Activated naive CD4-positive, alpha-beta T cell treated with anti-CD3 and anti-CD28 coated beads, Interleukin-2, amount 50 U/mL, for 72 hours (primary cell): ENCODE data around the gene NOC3L. TPM values are rescaled to one million over a fixed set of nuclear protein-coding genes. Genes with fewer than 3 reads are reported as not detected.

Source experiments
- ATAC-seq, 2 donors: fragments of 150-1000 bp; cut with Tn5 transposase; 2 replicates each; pipeline ENCODE4 v1.10.0; 2021; ENCODE audit warnings: mild to moderate bottlenecking in 2 of 2, moderate library complexity in 2 of 2
- DNase-seq, 2 donors: peaks; one replicate each; pipeline ENCODE4 v3.0.0; 2021 to 2022; ENCODE audit warnings: low spot score in 2 of 2
- H3K27ac Mint-ChIP-seq, 2 donors: one replicate each; pipeline ENCODE4 v1.8.0; 2022; ENCODE audit warnings: mild to moderate bottlenecking in 2 of 2, mixed read lengths in 2 of 2
- H3K36me3 Mint-ChIP-seq, 2 donors: one replicate each; pipeline ENCODE4 v1.8.0; 2022; ENCODE audit warnings: mixed read lengths in 2 of 2
- H3K9me3 Mint-ChIP-seq, 2 donors: one replicate each; pipeline ENCODE4 v1.8.0; 2022; ENCODE audit warnings: mixed read lengths in 2 of 2
- total RNA-seq, 2 donors: library from RNA; stranded (reverse); gene quantifications; one replicate each; pipeline ENCODE4 v1.2.3, GENCODE V29; 2022

The NOC3L gene
- total RNA-seq, 2 donors from 2014 or later = 27.0 to 44.3 TPM

DNA sequence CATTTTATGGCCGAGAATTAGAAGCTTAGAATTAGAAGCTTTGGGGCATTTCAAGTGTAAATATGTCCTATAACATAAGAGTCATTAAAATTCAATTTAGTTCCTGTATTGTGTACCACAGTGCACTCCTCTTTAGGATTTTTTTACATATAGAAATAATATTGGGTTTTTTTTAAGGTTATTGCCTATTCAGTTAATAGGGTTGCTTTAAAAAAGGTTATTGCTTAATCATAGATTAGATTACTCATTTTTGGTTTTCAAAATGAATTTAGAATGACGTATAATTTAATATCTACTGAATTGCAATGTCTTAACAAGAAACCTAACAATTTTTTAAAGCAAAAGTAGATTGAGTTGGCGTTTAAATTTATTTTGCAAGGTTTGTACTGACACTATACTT is 34.1 kb downstream of the NOC3L start:
- peaks cover 0 to 13% of the 10 kb centered on the region in 2 donors for H3K36me3 Mint-ChIP-seq
- H3K9me3 Mint-ChIP-seq = no peaks in the 10 kb centered on the region
- no peak overlapping the region for H3K27ac Mint-ChIP-seq
- DNase-seq (no peak), ATAC-seq (no peak)

DNA sequence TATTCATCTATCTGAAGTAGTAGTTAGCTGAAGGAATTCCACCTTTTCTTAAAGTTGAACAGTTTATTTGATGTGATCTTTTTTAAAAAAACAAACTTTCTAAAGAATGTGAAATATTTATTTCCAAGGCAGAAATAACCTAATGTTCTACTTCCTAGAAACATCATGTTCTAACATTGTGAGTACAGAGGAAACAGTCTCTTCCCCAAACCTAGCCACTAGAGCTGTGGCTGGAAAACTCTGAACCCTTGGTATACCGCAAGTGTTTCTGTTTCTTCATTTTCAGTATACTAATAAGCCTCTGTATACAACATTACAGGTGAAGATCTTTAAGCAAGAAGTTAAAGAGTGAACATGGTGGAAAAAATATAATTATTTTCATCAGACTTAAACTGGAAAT is 35.1 kb downstream of the NOC3L start:
- ATAC-seq (no peak), DNase-seq (no peak)
- Mint-ChIP-seq H3K36me3 (peaks cover 0 to 7% of the 10 kb centered on the region in 2 donors), H3K27ac (no peak overlapping the region), H3K9me3 (no peaks in the 10 kb centered on the region)

DNA sequence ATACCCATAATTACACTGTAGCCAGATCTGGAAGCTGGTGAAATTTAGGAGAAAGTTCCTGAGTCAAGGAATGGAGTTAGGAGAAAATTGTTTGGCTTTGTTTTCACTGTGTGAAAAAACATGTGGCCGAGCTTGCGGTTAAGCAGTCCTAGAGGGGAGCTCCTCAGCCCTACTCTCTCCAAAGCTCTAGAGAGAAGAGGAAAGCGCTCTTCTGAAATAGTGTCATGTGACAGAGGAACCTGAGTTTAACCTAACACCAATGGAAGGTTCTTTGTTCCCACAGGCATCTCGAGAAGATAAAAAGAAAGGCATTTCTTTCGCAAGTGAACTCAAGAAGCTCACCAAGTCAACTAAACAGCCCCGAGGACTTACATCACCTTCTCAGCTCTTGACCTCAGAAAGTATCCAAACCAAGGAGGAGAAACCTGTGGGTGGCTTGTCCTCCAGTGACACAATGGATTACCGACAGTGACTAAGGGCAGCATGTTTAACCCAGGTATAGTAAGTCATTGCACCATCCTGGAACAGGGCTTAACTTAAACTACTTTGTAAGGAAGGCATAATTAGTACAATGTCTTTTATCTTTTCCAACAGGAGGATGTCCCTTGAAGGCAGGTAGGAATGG is 38.0 kb downstream of the NOC3L start:
- Mint-ChIP-seq H3K27ac (peak overlapping the region; percentile 14 to 49), H3K9me3 (no peaks in the 10 kb centered on the region), H3K36me3 (peaks cover 0 to 7% of the 10 kb centered on the region in 2 donors)
- DNase-seq = no peak
- no peak for ATAC-seq

DNA sequence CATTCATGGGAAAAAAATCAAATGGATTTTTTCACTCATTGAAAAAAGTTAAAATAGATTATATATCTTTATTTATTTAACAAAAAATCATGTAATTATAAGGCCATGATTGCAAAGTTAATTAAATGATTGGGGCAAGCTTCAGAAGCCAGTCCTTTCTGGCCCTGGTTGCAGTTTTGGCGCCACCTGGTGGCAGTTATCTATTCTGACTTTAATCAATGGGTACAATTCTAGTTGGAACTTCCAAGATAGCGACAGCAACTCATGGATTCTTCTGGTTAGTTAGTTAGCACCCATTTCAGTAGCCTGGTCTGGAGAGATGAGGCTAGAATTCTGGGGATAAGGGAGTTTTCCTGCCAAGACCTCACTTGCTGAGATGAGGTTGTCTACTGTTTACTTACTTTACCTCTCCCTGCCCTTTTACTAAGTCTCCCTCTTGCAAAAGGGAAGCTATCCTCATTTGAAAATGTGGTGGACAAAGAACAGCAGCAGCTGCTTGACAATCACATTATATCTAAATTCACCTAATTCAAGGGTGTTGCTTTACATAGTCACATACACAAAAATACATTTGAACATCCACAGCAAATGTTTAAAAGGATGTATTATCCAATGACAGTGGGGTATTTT is 42.3 kb downstream of the NOC3L start:
- H3K36me3 Mint-ChIP-seq = no peaks in the 10 kb centered on the region
- no peaks in the 10 kb centered on the region for H3K9me3 Mint-ChIP-seq
- peak in 1 of 2 donors; percentile 68 for DNase-seq
- H3K27ac Mint-ChIP-seq = no peak overlapping the region
- ATAC-seq = peak; percentile 46 to 59

DNA sequence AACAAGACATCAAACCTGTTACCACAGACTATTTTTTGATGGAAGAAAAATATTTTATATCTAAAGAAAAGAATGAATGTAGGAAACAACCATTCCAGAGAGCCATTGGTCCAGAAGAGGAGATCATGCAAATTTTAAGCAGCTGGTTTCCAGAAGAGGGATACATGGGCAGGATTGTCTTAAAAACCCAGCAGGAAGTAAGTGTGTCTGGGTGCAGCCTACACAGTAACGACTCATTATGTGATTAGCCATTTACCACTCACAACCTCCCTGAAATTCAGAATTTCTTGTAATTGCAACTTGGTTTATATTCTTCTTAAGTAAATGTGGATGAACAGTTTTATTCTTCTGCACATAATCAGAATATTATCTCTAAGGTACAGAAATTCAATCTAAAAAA is 46.2 kb downstream of the NOC3L start:
- Mint-ChIP-seq H3K36me3 (no peaks in the 10 kb centered on the region), H3K27ac (no peak overlapping the region), H3K9me3 (no peaks in the 10 kb centered on the region)
- DNase-seq (no peak), ATAC-seq (no peak)

DNA sequence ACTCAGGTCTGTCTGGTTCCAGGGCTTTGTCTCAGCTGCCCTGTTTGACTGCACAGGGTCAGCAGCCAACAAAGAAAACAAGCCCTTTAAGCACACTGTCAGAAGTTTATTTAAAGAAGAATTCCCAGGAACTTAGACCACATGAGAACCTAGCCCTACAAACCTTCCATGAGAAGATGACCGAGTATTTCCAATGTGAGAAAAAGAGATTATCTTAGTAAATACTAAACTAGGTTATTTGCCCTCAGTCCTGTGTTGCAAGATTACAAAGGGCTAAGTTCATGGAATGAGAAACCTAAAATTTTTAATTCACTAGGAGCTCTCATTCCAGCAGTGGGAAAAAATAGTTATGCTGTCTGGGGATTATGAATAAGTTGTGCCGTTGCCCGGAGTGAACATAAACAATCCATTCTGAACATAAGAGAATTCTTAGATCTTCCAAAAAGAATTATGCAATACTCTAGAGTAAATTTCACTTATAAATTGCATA is 46.7 kb downstream of the NOC3L start:
- H3K36me3 Mint-ChIP-seq = no peaks in the 10 kb centered on the region
- no peak overlapping the region for H3K27ac Mint-ChIP-seq
- no peak for ATAC-seq
- no peak for DNase-seq
- H3K9me3 Mint-ChIP-seq = no peaks in the 10 kb centered on the region

DNA sequence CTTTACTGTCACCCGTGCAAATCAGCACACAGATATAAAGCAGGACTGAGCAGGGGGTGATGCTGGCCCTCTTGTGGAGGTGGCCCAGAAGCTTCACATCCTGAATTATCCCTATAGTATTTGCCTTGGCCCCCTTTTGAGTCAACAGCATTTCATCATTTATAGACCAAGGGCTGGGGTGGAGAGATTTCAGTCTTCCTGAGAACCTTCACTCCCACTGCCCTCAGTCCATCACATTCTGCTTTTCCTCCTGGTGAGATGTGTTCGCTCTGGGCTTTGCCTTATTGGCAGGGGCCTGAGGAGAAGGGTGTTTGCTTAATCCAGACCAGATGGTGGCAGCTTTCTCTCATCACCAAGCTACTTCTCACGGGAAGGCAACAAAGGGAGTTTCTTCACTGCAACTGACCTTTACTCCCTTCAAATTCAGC is 47.7 kb downstream of the NOC3L start:
- Mint-ChIP-seq H3K9me3 (no peaks in the 10 kb centered on the region), H3K27ac (no peak overlapping the region), H3K36me3 (no peaks in the 10 kb centered on the region)
- DNase-seq = no peak
- no peak for ATAC-seq

DNA sequence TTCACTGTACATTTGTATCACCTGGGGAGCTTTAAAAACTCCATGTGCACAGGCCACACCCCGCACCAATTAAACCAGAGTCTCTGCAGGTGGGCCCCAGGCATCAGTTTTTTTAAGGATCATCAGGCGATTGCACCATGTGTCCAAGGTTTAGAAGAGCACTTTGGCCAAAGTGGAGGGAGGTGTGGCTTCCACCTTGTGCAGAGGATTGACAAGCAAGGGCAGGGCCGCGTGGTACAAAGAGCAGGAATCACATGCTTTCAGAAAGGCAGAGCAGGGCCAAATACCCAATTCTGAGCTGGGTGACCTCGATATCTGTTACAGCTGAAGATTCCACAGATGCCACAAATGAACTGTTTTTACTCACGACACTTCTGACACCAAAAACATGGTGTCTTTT is 52.4 kb downstream of the NOC3L start:
- DNase-seq (no peak), ATAC-seq (no peak)
- Mint-ChIP-seq H3K36me3 (no peaks in the 10 kb centered on the region), H3K27ac (no peak overlapping the region), H3K9me3 (no peaks in the 10 kb centered on the region)

DNA sequence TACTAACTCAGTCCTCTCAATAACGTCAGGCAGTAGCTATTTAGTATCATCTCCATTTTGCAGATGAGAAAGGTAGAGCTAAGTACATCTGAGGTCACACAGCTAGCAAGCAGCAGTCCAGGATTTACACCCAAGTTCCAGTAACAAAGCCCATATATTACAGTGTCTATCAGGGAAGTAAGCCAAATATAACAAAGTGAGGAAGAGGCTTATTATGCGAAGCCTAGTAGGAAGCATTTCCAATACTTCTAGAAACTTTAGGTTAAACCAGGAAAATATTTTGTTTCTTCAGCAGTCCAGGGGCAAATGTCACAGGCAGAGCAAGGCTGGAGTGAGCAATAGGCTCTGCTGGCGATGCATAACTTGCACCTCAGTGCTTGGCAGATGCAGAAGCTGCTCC is 53.9 kb downstream of the NOC3L start:
- no peak for DNase-seq
- no peaks in the 10 kb centered on the region for H3K9me3 Mint-ChIP-seq
- H3K27ac Mint-ChIP-seq = no peak overlapping the region

DNA sequence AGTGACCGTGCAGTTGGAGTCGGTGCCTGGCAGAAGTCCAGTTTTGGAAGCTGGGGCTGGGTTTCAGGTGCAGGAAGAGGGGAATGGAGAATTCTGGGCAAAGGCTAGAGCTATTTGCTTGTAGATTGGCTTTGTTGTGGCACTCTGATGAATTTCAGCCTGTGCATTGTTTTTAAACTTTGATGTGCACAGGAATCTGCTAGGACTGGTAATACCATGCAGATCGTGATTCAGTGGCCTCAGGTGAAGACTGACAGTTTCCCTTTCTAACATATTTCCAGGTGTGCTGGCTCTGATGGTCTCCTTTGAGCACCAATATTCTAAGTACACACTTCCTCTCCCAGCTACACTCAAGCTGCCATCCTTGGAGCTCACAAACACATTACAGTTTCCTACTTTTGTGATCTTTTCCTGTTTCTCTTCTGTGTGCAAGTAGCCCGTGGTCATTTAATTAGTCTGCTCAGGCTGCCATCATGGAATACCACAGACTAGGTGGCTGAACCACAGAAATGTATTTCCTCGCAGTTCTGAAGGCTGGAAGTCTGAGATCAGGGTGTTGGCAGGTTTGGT is 55.6 kb downstream of the NOC3L start:
- no peak for ATAC-seq
- Mint-ChIP-seq H3K27ac (no peak overlapping the region), H3K9me3 (no peaks in the 10 kb centered on the region), H3K36me3 (no peaks in the 10 kb centered on the region)
- no peak for DNase-seq

More for the DNA sequence above, 53.9 kb downstream of the NOC3L start:
- H3K36me3 Mint-ChIP-seq = no peaks in the 10 kb centered on the region
- ATAC-seq = no peak

DNA sequence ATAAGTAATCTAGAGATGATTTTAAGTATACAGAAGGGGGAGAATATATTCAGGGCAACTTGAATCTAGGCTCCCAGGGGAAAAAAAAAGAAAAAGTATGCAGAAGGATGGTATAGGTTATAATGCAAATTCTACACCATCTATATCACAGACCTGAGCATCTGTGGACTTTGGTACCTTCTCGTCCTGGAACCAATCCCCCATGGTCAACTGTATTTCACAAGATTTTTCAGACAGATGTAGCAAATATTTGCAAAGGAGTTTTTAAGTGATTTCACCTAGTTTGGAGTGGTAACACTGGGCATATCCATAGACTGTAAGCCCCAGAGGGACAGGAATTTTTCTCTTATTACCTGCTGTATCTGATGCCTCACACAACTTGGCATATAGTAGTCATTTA is 58.8 kb downstream of the NOC3L start:
- Mint-ChIP-seq H3K27ac (no peak overlapping the region), H3K36me3 (no peaks in the 10 kb centered on the region), H3K9me3 (no peaks in the 10 kb centered on the region)
- no peak for ATAC-seq
- no peak for DNase-seq

DNA sequence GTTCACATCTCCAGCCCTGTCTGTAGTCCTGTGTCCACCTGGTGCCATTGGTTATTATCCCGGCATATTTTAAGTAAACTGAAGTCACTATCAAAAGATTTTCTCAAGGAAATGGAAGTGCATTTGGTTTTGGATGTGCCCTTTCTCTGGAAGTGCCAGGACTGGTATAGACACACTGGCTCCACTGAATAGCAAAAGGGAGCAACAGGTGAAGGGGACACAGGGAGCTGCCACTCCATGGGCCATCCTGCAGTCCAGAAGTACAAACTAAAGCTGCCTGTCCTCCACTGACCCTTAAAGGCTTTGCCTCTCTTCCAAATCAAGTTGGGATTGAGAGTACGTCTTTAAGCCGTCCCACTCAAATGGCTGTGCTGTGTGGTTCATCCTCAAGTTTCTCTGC is 62.7 kb downstream of the NOC3L start:
- ATAC-seq = no peak
- Mint-ChIP-seq H3K36me3 (no peaks in the 10 kb centered on the region), H3K9me3 (no peaks in the 10 kb centered on the region), H3K27ac (no peak overlapping the region)
- DNase-seq = no peak

DNA sequence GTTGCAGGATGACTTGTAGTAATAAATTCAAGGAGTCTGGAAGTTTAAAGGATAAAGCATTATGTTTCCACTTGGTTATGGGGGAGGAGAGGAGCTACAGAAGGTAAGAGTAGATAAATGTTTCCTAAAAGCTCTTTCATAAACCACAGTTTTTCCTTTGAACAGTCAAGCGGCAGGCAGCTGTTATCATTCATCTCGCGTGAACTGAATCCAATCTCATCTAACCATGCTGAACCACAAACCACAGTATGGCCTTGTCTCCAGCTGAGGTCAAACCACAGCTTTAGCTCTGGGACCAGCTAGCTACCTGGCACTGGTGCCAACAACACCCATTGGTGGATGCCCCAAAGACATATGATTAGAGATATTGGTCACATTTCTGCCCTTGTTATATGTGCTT is 63.3 kb downstream of the NOC3L start:
- no peak for DNase-seq
- peak in 1 of 2 donors; percentile 95 for ATAC-seq
- H3K27ac Mint-ChIP-seq = peak overlapping the region in 1 of 2 donors; percentile 15
- H3K9me3 Mint-ChIP-seq = no peaks in the 10 kb centered on the region
- H3K36me3 Mint-ChIP-seq = no peaks in the 10 kb centered on the region

DNA sequence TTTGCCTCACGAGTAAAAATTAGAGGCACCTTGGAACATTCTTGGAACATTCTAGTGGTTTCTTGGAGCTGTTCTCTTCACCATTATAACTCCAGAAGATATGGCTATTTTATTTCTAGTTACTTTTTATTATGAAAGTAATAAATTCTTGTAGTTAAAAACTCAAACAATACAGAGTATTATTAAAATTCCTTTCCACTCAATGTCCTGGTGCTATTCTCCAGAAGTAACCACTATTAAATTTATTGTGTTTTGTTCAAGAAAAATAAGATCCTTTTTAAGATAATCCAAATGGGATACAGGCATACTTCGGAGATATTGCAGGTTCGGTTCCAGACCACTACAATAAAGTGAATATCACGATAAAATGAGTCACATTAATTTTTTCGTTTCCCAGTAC is 68.6 kb downstream of the NOC3L start:
- DNase-seq (no peak), ATAC-seq (no peak)
- Mint-ChIP-seq H3K36me3 (no peaks in the 10 kb centered on the region), H3K9me3 (no peaks in the 10 kb centered on the region), H3K27ac (no peak overlapping the region)

DNA sequence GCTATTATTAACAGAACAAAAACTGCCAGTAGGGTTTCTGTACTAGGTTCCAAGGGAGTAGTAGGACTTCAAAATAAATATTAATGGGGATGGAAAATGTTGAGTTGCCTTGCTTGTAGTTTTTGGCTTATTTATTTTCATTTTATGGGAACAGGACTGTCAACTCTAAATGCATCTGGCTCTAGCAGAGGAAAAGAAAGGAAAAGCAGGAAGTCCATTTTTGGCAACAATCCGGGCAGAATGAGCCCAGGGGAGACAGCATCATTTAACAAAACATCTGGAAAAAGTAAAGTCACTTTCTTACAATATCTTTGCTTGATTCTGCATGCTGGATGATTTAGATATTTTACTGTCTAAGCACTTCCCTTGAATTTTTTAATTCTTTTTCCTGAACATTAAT is 69.4 kb downstream of the NOC3L start:
- no peak overlapping the region for H3K27ac Mint-ChIP-seq
- H3K9me3 Mint-ChIP-seq = no peaks in the 10 kb centered on the region
- no peaks in the 10 kb centered on the region for H3K36me3 Mint-ChIP-seq
- DNase-seq (no peak), ATAC-seq (no peak)

DNA sequence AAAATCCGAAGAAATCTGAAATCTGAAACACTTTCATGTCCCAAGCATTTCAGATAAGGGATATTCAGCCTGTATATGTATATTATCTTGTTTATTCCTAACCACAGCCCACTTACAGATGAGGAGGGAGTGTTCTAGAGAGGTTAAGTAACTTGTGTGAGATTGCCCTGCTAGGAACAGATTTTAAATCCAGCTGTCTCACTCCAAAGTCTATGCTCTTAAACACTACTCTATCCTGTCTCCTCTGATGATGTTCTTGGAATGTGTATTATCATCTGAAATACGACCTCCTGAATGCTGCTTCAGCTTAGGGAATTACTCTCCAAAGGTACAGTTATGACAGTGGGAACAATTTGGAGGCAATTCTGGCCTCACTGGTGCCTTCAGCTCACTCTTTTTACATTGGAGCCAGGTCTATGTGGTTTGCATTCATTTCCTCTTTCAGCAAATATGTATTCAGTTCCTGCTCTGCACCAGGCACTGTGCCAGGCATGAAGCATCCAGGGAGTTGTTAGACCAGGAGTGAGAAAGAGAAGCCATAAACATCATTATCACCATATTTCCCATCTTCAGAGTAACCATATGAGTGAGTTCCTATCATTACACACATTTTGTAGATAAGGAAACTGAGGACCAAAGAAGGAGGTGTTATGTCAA is 70.2 kb downstream of the NOC3L start:
- DNase-seq (no peak), ATAC-seq (no peak)
- no peak overlapping the region for H3K27ac Mint-ChIP-seq
- H3K36me3 Mint-ChIP-seq = no peaks in the 10 kb centered on the region
- H3K9me3 Mint-ChIP-seq = no peaks in the 10 kb centered on the region

DNA sequence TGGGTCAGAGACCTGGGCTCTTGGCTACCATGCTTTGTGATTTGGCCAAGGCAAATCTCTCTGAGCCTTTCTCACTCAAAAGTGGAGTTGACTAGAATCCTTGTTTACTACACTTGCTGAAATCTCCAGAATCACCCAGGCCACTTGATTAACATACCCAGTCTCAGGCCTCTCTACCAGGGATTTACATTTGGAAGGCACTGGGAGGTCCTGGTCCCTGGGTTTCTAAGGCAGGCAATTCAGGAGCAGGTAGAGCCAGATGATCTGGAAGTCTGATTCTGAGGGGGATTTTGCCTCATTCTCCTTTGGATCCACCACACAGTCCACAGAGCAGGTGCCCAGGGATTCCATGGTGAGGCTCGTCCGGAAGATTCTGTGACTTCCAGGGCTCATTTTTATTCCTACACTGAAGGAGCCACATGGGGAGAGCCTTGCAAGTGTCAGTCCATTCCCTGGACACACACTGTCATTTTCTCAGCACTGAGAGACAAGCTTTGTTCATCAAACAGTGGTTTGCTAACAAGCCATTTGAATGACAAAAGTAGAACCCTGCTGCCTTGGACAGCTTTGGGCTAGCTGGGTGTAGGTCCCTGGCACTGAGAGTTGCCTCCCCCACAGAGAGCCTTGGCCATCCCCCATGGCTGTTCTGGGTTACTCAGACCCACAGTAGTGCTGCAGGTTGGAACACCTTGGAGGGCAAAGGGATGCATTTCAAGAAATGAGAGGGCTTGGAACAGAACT is 74.2 kb downstream of the NOC3L start:
- Mint-ChIP-seq H3K27ac (no peak overlapping the region), H3K9me3 (no peaks in the 10 kb centered on the region), H3K36me3 (no peaks in the 10 kb centered on the region)

More for the DNA sequence above, 74.2 kb downstream of the NOC3L start:
- DNase-seq (no peak), ATAC-seq (no peak)
